ENCODE data around the gene SF3B3. TPM values are rescaled to one million over a fixed set of nuclear protein-coding genes. Genes with fewer than 3 reads are reported as not detected.
"Not testable (repeated sequence)": the region's sequence is repeated elsewhere in the genome, so short reads cannot be mapped to it uniquely, and the experiment has no call there.

Gene SF3B3
- total and polyA plus RNA-seq, 4 experiments from 2014 or later: 105 to 291 (median 219) TPM

DNA sequence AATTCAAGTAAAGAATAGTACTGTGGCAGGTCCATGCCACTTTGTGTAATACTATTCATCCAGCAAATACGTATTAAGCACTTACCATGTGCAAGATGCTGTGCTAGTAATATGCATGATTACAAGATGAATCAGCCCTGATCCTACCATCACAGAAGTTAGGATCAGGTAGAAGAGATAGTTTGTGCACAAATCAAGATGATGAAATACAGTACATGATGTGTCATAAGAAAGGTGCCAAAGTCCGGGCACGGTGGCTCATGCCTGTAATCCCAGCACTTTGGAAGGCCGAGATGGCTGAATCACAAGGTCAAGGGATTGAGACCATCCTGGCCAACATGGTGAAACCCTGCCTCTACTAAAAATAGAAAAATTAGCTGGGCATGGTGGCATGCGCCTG is 11.2 kb upstream of the SF3B3 start:
- POLR2A ChIA-PET (ENCODE audit: partially characterized antibody): no interaction called here

DNA sequence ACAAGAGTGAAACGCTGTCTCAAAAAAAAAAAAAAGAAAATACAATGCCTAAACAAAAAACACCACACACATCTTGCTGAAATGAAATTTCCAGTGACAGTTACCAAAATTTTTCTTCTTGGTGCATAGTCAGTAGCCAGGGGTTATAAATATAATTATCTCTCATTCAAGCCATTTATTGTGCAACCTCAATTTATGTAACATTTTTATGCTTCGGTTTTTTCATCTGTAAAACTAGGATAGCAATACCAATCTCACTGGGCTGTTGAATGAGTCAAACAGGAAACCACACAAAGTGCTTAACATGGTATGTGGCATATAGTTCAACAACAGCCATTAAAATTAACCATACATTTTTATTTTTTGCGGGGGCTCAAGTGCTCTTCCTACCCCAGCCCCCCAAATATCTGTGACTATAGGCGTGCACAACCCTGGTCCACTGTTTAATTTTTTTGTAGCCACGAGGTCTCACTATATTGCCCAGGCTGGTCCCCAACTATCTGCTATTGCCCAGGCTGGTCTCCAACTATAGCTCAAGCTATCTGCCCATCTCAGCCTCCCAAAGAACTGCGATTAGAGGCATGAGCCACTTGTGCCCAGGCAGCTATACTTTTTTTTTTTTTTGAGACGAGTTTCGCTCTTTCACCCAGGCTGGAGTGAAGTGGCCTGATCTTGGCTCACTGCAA is 2.9 kb upstream of the SF3B3 start:
- H3K36me3 Mint-ChIP-seq: peaks cover 11 to 56% of the 10 kb centered on the region in 2 donors
- peak; percentile 36 to 71 (median 43) for DNase-seq
- H3K9me3 Mint-ChIP-seq: peaks cover 0 to 2% (median 0%) of the 10 kb centered on the region in 8 donors
- intact Hi-C loops (cut with micrococcal nuclease): loop anchor here (5.0 kb wide), 2 partner anchors 132 to 268 kb away; partner anchors contain the start of gene EXOSC6
- peak overlapping the region; percentile 74 to 97 (median 87) for H3K27ac Mint-ChIP-seq
- H3K36me3 ChIP-seq (ENCODE audit: insufficient read depth, low read length): peaks cover 22% of the 10 kb centered on the region
- peak overlapping the region; percentile 24 for H3K27ac ChIP-seq (ENCODE audit: low read depth, low read length)
- H3K4me3 Mint-ChIP-seq: peak overlapping the region; percentile 48 to 81 (median 67)
- H3K27me3 ChIP-seq (ENCODE audit: insufficient read depth, low read length): no peaks in the 10 kb centered on the region
- peaks cover 39% of the 10 kb centered on the region for H3K4me1 ChIP-seq (ENCODE audit: insufficient read depth, low read length)
- H3K4me1 Mint-ChIP-seq: peaks cover 25 to 55% (median 39%) of the 10 kb centered on the region in 4 donors
- ChIA-PET POLR2A (ENCODE audit: partially characterized antibody) (interaction anchor here (0.6 to 1.1 kb wide), 3 partner anchors 146 to 222 kb away, joined by 3 read pairs; partner anchors contain the start of gene DDX19B), CTCF (ENCODE audit: partially characterized antibody) (interaction anchor here (1.1 to 5.8 kb wide), 3 partner anchors 9 to 12 kb away, joined by 3 to 30 read pairs (median 13); no protein-coding TSS in a partner anchor)
- no peaks in the 10 kb centered on the region for H3K27me3 Mint-ChIP-seq
- H3K9me3 ChIP-seq (ENCODE audit: control insufficient read depth in 1 of 2, low read length in 2 of 2): no peaks in the 10 kb centered on the region
- no peak overlapping the region for H3K4me3 ChIP-seq (ENCODE audit: low read length in 2 of 2)

More for the DNA sequence above, 11.2 kb upstream of the SF3B3 start:
- Mint-ChIP-seq H3K27me3 (no peaks in the 10 kb centered on the region), H3K27ac (no peak overlapping the region), H3K9me3 (no peaks in the 10 kb centered on the region), H3K4me3 (no peak overlapping the region), H3K36me3 (peaks cover 44 to 68% of the 10 kb centered on the region in 2 donors), H3K4me1 (peaks cover 6 to 13% (median 9%) of the 10 kb centered on the region in 4 donors)
- H3K4me3 ChIP-seq (ENCODE audit: low read length in 2 of 2): no peak overlapping the region
- no peak for DNase-seq
- CTCF ChIA-PET (ENCODE audit: partially characterized antibody): no interaction called here
- H3K27ac ChIP-seq (ENCODE audit: low read depth, low read length): no peak overlapping the region
- intact Hi-C loops (cut with micrococcal nuclease): no loop called here
- H3K9me3 ChIP-seq (ENCODE audit: control insufficient read depth in 1 of 2, low read length in 2 of 2): no peaks in the 10 kb centered on the region
- peaks cover 70% of the 10 kb centered on the region for H3K36me3 ChIP-seq (ENCODE audit: insufficient read depth, low read length)
- H3K4me1 ChIP-seq (ENCODE audit: insufficient read depth, low read length): peaks cover 8% of the 10 kb centered on the region
- H3K27me3 ChIP-seq (ENCODE audit: insufficient read depth, low read length): no peaks in the 10 kb centered on the region

DNA sequence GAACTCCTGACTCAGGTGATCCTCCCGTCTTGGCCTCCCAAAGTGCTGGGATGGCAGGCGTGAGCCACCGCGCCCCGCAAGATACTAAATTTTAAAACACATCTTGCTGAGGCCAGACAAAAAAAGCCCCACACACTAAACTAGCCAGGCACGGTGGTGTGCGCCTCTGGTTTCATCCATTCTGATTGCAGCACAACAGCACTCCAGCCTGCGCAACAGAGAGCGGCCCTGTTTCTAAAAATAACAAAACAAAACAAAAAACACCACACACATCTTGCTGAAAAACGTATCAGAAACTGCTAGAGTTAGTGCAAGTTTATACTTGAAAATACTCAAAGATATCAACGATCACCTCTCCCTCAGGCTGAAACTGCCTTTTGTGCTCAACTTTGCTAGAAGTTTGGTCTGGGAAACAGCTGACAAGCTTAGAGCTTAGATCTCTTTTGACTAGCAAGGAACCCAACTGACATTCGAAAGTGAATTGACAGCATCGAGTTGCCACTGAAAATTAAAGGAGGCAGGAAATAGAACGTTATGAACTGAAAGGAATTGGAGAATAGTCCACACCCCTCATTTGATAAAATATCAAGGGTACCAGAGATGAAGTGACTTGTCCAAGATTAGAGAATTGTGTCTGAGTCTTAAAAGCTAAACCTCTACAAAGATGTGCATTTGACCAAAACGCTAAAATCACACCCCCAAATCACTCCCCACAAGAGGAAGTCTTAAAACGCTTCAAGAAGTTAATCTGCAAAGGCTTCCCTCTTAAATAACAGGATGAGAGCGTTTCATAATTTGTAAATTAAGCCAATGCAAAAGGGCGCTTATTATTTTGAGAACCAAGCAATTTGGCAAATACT is 1.2 kb upstream of the SF3B3 start:
- CTCF ChIA-PET (ENCODE audit: partially characterized antibody): interaction anchor here (0.9 to 5.8 kb wide), 5 partner anchors 11 to 154 kb away, joined by 4 to 30 read pairs (median 5); no protein-coding TSS in a partner anchor

DNA sequence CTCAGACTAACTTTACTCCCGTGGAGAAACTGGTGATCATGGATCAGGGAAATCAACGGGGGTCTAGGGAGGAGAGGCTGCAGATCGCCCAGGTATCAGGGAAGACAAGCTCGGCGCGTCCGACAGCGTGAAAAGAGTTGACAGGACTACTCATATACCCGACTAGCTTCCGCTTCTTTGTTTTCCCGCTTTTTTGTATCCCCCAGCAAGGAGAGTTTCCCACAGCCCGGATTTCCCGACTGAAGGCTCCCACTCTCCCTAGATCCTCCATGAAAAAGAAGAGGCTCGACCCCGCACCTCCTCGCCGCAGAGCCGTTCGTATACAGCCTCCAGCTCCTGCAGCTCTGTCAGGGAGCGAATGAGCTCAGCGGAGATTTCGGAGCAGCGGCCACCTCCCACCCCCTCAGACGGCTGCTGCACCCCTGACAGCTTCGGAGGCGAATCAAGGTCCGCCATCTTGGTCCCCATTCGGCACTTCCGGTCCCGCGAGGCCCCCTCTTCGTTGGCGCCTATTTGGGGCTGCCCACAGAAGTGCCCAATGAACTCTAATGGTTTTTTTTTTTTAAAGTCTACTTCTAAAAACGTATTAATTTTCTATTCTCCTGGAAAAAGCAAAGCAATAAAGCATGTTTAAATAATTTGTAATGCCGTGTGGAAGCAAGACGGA is 407 bp upstream of the SF3B3 start, which contains the start of gene COG4:
Gene COG4, minus strand, starts transcription at position 479 of the 667 bp plus-strand sequence. Its CDS starts 11 bp downstream, at position 468.
- Mint-ChIP-seq H3K4me3 (peak within 1 kb of the TSS; percentile 96 to 99 (median 98)), H3K27me3 (no peaks in the 10 kb centered on the region), H3K4me1 (peaks cover 35 to 75% (median 54%) of the 10 kb centered on the region in 4 donors), H3K9me3 (peaks cover 0 to 2% (median 0%) of the 10 kb centered on the region in 8 donors), H3K27ac (peak within 1 kb of the TSS; percentile 97 to 100 (median 99)), H3K36me3 (peaks cover 13 to 54% of the 10 kb centered on the region in 2 donors)
- H3K9me3 ChIP-seq (ENCODE audit: control insufficient read depth in 1 of 2, low read length in 2 of 2): no peaks in the 10 kb centered on the region
- H3K4me1 ChIP-seq (ENCODE audit: insufficient read depth, low read length): peaks cover 64% of the 10 kb centered on the region
- H3K27me3 ChIP-seq (ENCODE audit: insufficient read depth, low read length): no peaks in the 10 kb centered on the region
- intact Hi-C loops (cut with micrococcal nuclease): loop anchor here (1.0 to 5.0 kb wide), 5 partner anchors 84 to 271 kb away; partner anchors contain the start of genes DDX19A, EXOSC6 and ST3GAL2
- CTCF ChIA-PET (ENCODE audit: partially characterized antibody): interaction anchor here (0.9 to 5.8 kb wide), 5 partner anchors 10 to 155 kb away, joined by 4 to 30 read pairs (median 5); no protein-coding TSS in a partner anchor
- peak; percentile 90 to 94 (median 91) for DNase-seq
- peak within 1 kb of the TSS; percentile 90 to 97 for H3K4me3 ChIP-seq (ENCODE audit: low read length in 2 of 2)
- H3K27ac ChIP-seq (ENCODE audit: low read depth, low read length): peak within 1 kb of the TSS; percentile 86
- POLR2A ChIA-PET (ENCODE audit: partially characterized antibody): interaction anchor here (0.7 to 4.8 kb wide), 14 partner anchors 9 to 272 kb away, joined by 3 to 58 read pairs (median 6); partner anchors contain the start of genes AARS1, DDX19A, DDX19B and EXOSC6
- peaks cover 13% of the 10 kb centered on the region for H3K36me3 ChIP-seq (ENCODE audit: insufficient read depth, low read length)

More for the DNA sequence above, 1.2 kb upstream of the SF3B3 start:
- Histone ChIP-seq H3K27me3 (ENCODE audit: insufficient read depth, low read length) (no peaks in the 10 kb centered on the region), H3K9me3 (ENCODE audit: control insufficient read depth in 1 of 2, low read length in 2 of 2) (no peaks in the 10 kb centered on the region), H3K36me3 (ENCODE audit: insufficient read depth, low read length) (peaks cover 14% of the 10 kb centered on the region), H3K4me3 (ENCODE audit: low read length in 2 of 2) (peak overlapping the region; percentile 90 to 97), H3K27ac (ENCODE audit: low read depth, low read length) (peak overlapping the region; percentile 86), H3K4me1 (ENCODE audit: insufficient read depth, low read length) (peaks cover 56% of the 10 kb centered on the region)
- H3K9me3 Mint-ChIP-seq: peaks cover 0 to 2% (median 0%) of the 10 kb centered on the region in 8 donors
- intact Hi-C loops (cut with micrococcal nuclease): loop anchor here (1.0 to 5.0 kb wide), 5 partner anchors 83 to 270 kb away; partner anchors contain the start of genes DDX19A, EXOSC6 and ST3GAL2
- peaks cover 14 to 55% of the 10 kb centered on the region in 2 donors for H3K36me3 Mint-ChIP-seq
- peak overlapping the region; percentile 97 to 100 (median 99) for H3K27ac Mint-ChIP-seq
- peaks cover 36 to 72% (median 52%) of the 10 kb centered on the region in 4 donors for H3K4me1 Mint-ChIP-seq
- POLR2A ChIA-PET (ENCODE audit: partially characterized antibody): interaction anchor here (0.7 to 4.8 kb wide), 15 partner anchors 8 to 271 kb away, joined by 3 to 58 read pairs (median 6); partner anchors contain the start of genes AARS1, DDX19A, DDX19B and EXOSC6
- peak in 3 of 5 donors; percentile 11 to 30 (median 22) for DNase-seq
- peak overlapping the region; percentile 96 to 99 (median 98) for H3K4me3 Mint-ChIP-seq
- no peaks in the 10 kb centered on the region for H3K27me3 Mint-ChIP-seq

DNA sequence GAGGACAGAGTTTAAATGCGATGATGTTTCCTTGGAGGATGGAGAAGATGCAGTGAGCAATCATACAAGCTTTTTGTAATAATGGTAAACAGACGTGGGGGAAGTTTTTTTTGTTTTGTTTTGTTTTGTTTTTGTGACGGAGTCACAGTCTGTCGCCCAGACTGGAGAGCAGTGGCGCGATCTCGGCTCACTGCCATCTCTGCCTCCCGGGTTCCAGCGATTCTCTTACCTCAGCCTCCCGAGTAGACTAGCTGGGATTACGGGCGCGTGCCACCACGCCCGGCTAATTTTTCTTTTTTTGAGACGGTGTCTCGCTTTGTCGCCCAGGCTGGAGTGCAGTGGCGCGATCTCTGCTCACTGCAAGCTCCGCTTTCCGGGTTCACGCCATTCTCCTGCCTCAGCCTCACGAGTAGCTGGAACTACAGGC is 796 bp downstream of the SF3B3 start:
- not testable (repeated sequence) for H3K27me3 Mint-ChIP-seq; H3K27me3 ChIP-seq (ENCODE audit: insufficient read depth, low read length); H3K9me3 Mint-ChIP-seq; H3K9me3 ChIP-seq (ENCODE audit: control insufficient read depth in 1 of 2, low read length in 2 of 2)
- H3K36me3 Mint-ChIP-seq: peaks cover 16 to 65% of the 10 kb centered on the region in 2 donors
- peak in 3 of 5 donors; percentile 55 to 62 (median 57) for DNase-seq
- Histone ChIP-seq H3K27ac (ENCODE audit: low read depth, low read length) (peak overlapping the region; percentile 86), H3K36me3 (ENCODE audit: insufficient read depth, low read length) (peaks cover 24% of the 10 kb centered on the region), H3K4me1 (ENCODE audit: insufficient read depth, low read length) (peaks cover 75% of the 10 kb centered on the region), H3K4me3 (ENCODE audit: low read length in 2 of 2) (peak overlapping the region; percentile 90 to 97)
- peak overlapping the region; percentile 96 to 99 (median 98) for H3K4me3 Mint-ChIP-seq
- peak overlapping the region; percentile 97 to 100 (median 99) for H3K27ac Mint-ChIP-seq
- peaks cover 42 to 86% (median 62%) of the 10 kb centered on the region in 4 donors for H3K4me1 Mint-ChIP-seq
- ChIA-PET CTCF (ENCODE audit: partially characterized antibody) (interaction anchor here (1.2 to 5.8 kb wide), 7 partner anchors 9 to 272 kb away, joined by 3 to 30 read pairs (median 4); partner anchors contain the start of gene EXOSC6), POLR2A (ENCODE audit: partially characterized antibody) (interaction anchor here (0.7 to 4.8 kb wide), 14 partner anchors 10 to 1214 kb away, joined by 3 to 58 read pairs (median 6); partner anchors contain the start of genes AARS1, DDX19A, DDX19B and EXOSC6)
- intact Hi-C loops (cut with micrococcal nuclease): loop anchor here (5.0 kb wide), 2 partner anchors 128 to 272 kb away; partner anchors contain the start of gene EXOSC6

DNA sequence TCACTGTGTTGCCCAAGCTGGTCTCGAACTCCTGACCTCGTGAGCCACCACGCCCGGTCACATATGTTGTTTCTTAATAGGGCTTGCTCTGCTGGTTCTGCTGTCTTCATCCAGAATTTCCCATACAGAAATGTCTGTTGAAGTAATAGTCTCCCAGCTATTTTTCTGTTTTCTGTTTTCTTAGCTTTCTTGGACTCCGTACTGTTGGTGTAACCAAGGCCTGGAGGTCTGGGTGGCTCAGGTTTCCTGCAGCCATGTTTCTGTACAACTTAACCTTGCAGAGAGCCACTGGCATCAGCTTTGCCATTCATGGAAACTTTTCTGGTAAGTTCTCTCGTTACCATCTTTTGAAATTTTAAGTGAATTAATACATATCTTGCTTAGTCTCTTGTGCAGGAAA is 2.8 kb downstream of the SF3B3 start:
- Mint-ChIP-seq H3K27me3 (no peaks in the 10 kb centered on the region), H3K4me3 (peak overlapping the region; percentile 48 to 83 (median 69)), H3K27ac (peak overlapping the region; percentile 43 to 97 (median 82)), H3K36me3 (peaks cover 26 to 68% of the 10 kb centered on the region in 2 donors), H3K9me3 (peaks cover 0 to 2% (median 0%) of the 10 kb centered on the region in 8 donors), H3K4me1 (peaks cover 35 to 78% (median 51%) of the 10 kb centered on the region in 4 donors)
- Histone ChIP-seq H3K9me3 (ENCODE audit: control insufficient read depth in 1 of 2, low read length in 2 of 2) (no peaks in the 10 kb centered on the region), H3K4me3 (ENCODE audit: low read length in 2 of 2) (no peak overlapping the region), H3K27ac (ENCODE audit: low read depth, low read length) (peak overlapping the region; percentile 3), H3K36me3 (ENCODE audit: insufficient read depth, low read length) (peaks cover 37% of the 10 kb centered on the region), H3K27me3 (ENCODE audit: insufficient read depth, low read length) (no peaks in the 10 kb centered on the region), H3K4me1 (ENCODE audit: insufficient read depth, low read length) (peaks cover 59% of the 10 kb centered on the region)
- DNase-seq: no peak
- ChIA-PET CTCF (ENCODE audit: partially characterized antibody) (interaction anchor here (5.8 kb wide), 1 partner anchor 17 kb away, joined by 30 read pairs; no protein-coding TSS in a partner anchor), POLR2A (ENCODE audit: partially characterized antibody) (interaction anchor here (4.8 kb wide), 1 partner anchor 146 kb away, joined by 58 read pairs; no protein-coding TSS in a partner anchor)
- intact Hi-C loops (cut with micrococcal nuclease): no loop called here
